GM18909 (cell line): ENCODE measurements around the gene CD6.

Experiments
- ATAC-seq: cut with Tn5 transposase; IDR thresholded peaks from one replicate; pipeline ENCODE4 v1.9.1; 2021; ENCODE audit warnings: mild to moderate bottlenecking; ENCODE audit not compliant: unreplicated experiment, poor library complexity

The CD6 gene

DNA sequence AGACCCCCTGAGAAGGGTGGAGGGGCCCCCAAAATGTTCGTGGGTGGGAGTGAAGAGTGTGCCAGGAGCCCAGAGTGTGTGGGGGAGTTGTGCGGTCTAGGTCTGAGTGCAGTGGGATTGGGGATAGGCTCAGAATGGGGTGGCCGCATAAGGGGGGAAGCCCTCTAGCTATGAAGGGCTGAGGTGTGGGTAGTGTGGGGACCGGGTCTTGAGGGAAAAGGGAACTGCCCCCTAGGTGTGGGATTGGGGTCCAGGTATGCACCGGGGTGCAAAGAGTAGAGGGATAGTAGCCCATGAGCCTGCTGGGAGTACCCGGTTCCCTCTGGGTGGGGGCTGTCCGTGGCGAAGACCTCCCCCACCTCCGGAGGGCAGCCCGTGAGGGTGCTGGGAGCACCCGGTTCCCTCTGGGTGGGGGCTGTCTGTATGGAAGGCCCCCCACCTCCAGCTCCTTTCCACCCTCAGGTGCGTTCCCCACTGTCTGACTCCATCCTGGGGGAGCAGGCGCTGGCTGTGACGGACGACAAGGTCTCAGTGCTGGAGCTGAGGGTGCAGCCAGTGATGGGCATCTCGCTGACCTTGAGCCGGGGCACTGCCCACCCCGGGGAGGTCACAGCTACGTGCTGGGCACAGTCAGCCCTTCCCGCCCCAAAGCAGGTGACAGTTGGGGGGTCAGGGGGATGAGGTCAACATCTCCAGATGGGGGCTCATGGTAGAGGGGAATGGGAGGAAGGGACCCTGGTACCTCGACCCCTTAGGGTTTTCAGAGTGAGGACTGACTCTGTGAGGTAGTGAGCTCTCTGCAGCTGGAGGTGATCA is 36.5 kb upstream of the CD6 start:
- ATAC-seq = no peak

DNA sequence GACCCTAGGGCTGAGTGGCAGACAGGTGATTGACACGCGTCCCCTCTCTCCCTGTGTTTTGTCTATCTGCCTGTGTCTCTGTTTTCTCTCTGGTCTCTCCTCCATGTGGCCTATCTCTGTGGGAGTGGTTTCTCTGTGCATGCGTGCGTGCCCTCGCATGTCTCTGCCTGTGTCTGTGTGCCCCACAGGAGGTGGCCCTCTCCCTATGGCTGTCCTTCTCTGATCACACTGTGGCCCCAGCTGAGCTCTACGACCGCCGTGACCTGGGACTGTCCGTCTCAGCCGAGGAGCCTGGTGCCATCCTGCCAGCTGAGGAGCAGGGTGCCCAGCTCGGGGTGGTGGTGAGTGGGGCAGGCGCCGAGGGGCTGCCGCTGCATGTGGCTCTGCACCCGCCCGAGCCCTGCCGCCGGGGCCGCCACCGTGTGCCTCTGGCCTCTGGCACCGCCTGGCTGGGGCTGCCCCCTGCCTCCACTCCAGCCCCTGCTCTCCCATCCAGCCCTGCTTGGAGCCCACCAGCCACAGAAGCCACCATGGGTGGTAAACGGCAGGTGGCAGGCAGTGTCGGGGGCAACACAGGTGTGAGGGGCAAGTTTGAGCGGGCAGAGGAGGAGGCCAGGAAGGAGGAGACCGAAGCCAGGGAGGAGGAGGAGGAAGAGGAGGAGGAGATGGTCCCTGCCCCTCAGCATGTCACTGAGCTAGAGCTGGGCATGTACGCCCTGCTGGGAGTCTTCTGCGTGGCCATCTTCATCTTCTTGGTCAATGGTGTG is 35.6 kb upstream of the CD6 start:
- no peak for ATAC-seq

DNA sequence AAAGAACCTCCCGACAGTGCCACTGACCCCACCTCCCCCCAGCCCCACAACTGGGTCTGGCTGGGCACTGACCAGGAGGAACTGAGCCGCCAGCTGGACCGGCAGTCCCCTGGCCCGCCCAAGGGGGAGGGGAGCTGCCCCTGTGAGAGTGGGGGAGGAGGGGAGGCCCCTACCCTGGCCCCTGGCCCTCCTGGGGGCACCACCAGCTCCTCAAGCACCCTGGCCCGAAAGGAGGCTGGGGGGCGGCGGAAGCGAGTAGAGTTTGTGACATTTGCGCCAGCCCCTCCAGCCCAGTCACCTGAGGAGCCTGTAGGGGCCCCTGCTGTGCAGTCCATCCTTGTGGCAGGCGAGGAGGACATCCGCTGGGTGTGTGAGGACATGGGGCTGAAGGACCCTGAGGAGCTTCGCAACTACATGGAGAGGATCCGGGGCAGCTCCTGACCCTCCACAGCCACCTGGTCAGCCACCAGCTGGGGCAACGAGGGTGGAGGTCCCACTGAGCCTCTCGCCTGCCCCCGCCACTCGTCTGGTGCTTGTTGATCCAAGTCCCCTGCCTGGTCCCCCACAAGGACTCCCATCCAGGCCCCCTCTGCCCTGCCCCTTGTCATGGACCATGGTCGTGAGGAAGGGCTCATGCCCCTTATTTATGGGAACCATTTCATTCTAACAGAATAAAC is 34.9 kb upstream of the CD6 start:
- no peak for ATAC-seq

DNA sequence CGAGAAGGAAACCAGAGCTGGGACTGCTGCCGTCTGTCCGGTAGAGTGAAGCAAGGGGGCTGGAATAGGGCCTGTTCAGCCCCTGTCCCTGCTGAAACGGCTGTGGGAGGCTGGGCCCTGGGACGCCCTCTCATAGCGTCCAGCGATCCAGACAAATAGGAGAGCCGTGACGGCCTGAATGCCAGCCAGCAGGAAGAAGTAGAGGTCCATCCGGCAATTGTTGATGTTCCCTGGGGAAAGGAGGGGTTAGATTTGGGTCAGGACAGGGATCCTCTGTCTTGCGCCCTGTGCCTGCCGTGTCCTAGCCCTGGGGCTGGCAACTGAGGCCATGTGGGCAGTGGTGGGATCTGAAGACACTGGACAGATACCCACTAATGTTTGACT is 34.3 kb upstream of the CD6 start:
- ATAC-seq = no peak

DNA sequence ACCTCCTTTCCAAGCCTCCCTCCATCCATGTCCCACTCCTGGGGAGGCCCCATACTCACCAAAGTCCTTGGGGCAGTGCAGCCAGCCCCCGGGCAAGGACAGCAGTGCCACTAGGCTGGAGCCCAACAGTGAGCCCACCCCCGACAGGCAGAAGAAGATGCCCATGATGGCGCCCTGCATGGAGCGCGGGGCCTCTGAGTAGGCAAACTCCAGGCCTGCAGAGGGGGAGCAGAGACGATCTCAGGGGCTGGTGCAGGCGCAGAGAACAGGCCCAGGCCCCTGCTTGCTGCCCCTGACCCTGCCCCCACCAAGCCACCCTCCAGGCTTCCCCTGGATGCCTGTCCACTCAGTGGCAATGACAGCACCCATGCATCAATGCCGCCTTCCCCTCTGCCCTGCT is 33.7 kb upstream of the CD6 start:
- no peak for ATAC-seq

DNA sequence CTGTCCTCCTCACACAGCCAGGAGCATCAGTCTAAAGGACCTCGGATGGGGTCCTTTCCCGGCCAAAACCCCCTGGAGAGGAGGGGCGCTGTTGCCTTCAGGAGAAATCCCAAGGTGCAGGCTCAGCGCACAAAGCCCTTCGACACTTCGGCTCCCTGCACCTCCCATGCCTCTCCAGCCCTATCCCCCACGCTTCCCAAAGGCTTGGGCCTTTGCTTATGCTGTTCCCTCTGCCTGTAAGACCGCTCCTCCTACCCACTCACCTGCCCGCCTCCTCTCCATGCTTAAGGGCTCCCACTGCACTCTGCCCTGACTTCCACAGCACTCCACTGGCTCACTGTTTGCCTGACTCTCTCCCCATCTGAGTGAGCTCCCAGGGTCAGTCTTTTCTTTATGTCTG is 33.0 kb upstream of the CD6 start:
- no peak for ATAC-seq

DNA sequence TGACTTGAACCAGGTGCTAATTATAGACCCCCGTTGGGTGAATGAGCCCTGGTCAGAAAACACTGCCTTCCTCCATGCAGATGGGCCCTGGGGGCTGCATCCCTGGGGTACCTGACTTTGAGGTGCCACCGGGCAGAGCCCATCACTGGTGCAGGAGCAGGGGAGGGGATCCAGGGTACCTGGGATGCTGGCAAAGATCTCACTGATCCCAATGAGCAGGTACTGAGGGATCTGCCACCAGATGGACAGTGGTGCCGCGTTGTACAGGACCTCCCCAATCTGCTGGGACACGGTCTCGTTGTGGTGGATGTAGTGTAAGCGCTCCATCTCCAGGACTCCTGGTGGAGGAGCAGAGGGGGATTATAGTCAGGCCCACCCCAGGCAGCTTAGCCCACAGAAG is 32.2 kb upstream of the CD6 start:
- ATAC-seq = no peak

DNA sequence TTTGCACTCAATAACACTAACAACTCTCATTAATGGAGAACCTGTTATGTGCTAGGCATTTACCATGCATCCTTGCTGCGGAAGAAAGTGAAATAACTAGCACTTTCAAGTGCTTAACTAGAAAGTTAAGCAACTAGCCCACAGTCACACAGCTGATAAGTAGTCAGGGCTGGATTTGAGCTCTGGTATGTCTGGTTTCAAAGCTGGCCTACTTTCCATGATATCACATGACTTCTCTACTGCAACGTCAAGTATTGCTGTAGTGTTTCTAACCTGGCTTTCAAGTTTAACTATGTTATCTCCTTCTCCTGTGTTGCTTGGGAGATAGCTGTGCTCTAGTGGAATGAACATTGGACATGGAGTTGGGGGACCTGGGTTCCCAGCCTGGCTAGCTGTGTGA is 31.6 kb upstream of the CD6 start:
- no peak for ATAC-seq

DNA sequence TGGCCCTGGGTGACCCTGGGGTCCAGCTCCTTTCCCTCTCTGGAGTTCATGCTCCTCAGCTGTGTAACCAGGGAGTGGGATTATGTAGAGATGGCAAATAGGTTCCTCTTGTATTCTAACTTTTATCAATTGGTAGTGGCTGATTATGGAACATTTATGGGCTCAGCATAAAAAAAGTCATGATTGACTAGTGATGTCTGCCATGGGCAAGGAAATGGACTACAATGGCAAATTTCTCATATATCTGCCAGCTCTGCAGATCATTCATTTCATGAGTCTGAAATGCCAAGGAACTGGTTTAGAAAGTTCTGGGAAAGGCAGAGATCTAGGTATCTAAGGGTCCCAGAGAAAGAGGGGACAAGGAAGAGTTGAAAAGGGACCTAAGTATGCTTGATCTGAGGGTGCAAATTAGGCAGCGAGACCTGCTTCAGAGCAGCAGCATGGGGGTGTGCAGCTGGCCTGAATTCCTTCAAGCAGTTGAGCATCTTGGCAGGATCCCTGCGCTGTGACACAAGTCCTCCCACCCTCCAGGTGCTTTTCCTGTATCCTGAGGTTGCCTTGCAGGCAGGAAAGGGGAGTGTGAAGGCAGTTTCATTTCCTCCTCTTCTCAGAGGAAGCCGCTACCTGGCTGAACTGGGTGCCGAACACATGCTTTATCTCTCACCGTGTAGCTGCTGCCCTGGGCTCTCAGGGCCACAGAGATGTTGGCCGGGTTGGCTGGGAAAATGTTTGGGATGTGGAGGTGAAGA is 29.9 kb upstream of the CD6 start:
- ATAC-seq = no peak

DNA sequence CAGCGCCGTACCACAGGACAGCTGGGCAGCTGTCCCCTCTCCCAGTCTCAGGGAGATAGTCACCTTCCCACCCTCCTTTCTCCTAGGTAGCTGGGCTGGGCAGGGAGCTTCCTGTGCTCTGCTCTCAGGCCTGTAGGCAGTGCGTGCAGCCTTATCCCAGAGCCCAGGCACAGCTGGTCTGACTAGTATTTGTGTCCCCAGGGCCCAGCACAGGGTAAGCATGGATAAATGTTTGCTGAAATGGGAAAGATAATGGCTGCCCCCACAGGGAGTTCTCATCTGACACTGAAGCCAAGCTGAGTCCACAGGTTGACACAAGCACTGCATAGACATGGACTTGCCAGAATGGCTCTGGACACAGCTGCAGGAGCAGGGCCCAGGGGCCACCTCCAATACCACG is 29.3 kb upstream of the CD6 start:
- no peak for ATAC-seq

DNA sequence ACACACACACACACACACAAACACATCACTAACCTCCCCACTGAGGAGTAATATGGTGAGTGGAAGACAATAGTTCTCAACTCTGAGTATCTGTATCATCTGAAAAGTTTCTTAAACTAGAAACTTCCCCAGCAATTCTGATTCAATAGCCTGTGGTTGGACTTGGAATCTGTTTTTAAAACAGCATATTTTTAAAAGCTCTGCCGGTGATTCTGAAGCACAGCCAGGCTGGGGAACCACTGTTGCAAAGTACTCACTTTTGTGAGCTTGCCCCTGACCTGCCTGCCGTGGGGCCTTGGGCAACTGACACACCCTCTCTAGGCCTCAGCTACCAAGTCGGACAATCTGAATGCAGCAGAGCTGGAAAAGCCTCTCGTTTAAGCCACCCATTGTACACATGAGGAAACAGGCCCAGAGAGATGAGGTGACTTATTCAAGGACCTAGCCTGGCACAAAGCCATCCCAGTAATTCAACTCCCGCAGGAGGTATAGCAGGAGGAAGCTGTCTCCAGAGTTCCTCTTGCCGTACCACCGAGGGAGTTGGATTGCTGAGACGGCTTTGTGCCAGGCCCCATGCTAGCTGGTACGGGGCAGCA is 28.4 kb upstream of the CD6 start:
- ATAC-seq = no peak

DNA sequence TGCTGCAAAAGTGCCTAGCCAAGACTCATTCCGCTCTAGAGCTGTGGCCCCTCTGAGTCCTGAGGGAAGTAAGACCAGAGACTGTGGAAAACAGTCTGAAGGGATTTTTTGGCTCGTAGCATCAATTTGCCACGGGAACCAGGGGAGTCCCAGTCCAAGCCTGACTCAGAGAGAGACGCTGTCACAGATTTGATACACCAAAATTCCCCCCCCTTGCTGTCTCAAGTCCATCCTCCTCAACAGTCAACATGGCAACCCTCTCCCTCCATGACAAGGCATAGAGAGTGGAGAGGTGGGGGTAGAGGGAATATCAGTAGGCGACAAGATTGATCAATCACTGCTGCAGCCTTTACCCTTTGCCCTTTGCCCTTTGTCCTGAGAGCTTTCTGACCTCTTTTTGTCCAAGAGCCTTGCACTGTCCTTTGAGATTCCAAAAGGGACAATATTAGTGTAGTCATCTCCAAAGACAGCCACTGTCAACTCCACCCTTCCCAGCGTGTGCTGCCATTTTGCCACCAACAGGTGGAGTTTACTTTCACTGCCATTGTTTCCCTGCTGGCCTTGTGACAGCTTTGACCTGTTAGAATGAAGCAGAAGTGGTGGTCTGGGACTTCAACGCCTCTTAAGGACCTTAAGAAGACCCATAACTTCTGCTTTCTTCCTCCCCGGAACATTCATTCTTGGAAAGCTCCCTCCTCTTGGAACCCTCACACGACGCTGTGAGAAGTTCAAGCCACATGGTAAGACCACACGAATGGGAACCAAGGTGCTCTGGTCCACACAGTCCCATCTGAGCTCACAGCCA is 26.8 kb upstream of the CD6 start:
- no peak for ATAC-seq

DNA sequence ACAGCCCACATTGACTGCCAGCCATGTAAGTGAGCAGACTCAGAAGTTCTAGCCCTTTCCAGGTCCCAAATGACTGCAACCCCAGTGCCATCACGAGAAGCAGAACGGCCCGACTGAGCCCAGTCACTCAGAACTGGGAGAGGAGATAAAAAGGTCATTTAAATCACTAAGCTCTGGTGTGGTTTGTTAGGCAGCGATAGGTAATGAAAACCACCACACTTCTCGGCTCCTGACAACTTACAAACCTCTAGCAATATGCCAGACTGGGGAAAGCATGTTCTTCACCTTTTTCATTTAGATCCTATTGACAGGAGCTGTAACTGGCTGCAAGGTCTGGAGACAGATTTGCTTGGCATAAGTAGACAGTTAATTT is 26.2 kb upstream of the CD6 start:
- ATAC-seq = no peak

DNA sequence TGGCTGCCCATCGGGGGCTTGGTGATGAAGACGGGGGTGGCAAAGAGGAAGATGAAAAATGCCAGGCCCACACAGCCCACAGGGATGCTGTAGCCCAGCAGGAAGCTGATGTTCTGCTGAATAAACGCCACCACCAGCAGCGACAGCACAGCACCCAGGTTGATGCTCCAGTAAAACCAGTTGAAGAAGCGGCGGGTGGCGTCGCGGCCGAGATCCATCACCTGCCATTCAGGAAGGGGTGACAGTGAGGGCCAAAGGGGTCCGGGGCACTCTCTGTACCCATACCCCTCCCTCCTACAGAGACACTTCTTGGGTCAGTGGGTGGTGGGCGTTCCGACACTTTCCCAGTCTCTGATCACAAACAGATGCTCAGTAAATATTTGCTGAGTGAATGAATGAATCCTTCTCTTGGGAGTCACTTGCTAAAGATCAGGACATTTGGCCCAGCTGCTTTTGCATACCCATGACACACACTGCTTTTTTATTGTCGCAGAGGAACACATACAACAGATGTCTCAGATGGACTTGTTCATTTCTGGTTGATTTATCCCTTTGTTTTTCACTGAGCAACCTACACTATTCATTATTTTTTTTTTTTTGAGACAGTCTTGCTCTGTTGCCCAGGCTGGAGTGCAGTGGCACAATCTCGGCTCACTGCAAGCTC is 24.7 kb upstream of the CD6 start:
- ATAC-seq = no peak

DNA sequence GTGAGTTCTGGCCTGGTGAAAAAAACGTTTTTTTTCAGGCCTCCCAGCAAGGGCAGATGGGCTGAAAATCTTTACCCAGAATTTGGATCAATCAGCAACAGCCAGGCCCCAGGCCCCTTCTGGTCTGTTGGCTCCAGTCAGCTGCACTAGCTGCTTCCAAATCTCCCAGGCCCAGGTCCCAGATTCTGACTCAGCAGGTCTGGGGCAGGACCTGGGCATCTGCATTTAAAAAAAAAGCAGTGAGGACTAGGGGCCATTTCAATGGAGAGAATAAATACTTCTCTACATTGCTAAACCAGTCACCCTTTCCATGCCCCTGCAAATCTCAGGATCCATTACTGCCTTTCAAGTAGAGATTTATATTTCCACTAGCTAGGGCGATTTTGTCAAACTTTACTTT is 23.8 kb upstream of the CD6 start:
- ATAC-seq = no peak

DNA sequence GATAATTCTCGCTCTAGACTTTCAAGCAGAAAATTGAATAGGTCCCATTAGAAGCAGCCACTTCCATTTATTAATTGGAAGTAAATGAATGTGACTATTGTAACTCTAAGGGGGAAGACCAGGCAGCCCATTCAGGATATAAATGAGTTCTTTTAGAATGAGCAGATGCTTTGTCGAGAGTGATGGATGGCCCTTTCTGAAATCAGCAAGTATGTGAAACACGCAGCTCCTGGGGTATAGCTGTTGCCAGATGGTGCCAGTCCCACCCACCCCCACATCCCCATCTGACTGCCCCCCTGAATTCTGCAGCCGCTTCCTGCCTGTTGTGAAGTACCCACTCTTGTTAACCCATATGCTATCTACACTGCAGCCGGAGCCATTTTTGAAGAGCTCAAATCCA is 23.2 kb upstream of the CD6 start:
- ATAC-seq = no peak

DNA sequence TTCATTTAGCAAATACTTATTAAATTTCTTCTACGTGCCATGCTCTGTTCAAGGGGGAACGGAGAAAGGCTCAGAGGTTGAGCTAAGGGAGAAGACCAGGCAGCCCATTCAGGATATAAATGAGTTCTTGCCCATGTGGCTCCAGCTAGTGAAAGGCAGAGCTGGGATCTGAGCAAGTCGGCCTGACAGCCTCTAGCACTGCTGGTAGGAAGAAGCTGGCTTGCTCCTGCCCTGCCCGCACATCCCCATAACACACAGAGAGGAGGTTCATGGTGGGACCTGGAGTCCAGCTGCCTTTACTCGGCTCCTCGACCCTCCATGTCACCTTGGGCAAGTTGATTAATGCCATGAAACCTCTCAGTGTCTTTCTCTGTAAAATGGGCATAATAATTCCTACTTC is 21.5 kb upstream of the CD6 start:
- no peak for ATAC-seq

DNA sequence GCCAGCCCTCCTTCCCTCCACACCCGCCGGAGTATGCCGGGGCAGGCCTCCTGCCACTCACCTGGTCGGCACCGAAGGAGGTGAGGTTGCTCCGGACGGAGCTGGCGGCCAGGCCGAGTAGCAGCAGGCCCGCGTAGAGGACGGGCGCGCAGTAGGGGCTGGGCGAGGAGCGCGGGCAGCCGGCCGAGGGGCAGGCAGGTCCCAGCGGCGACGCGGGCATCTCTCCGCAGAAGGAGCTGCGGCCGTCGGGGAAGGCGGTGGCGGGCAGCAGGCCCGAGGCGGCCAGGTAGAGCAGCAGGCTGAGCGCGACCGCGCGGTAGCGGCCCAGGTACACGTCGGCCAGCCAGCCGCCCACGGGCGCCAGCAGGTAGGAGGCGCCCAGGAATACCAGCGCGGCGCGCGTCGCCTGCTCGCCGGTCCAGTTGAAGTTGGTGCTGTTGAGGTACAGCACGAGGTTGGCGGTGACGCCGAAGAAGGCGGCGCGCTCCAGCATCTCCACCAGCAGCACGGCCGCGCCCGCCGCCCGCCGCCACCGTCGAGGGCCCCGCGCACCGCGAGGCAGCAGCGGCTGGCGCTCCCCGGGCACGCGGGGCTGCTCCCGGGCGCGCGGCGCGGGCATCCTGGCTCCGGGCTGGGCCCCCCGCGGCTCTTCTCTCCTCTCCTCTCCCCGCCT is 20.4 kb upstream of the CD6 start:
- ATAC-seq = no peak

DNA sequence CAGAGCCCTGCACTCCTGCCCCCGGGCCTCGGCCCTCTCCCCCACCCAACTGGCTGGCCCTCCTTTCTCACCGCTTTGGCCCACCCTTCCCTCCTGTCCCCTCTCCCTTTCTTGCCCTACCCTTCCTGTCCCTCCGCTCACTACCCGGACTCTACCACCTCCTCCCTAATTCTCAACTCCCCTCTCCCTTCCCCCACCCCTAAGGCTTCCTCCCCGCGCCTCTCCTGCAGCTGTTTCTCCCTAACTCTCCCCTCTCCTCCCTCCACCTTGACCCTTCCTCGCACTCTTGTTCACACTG is 19.9 kb upstream of the CD6 start:
- ATAC-seq = no peak
